HG03045 (cell line): ENCODE results near the gene DEF6.

Experiments
- ATAC-seq: cut with Tn5 transposase; IDR thresholded peaks from one replicate; pipeline ENCODE4 v1.9.1; 2021; ENCODE audit warnings: mild to moderate bottlenecking, moderate library complexity; ENCODE audit not compliant: unreplicated experiment

DEF6 gene, protein sequence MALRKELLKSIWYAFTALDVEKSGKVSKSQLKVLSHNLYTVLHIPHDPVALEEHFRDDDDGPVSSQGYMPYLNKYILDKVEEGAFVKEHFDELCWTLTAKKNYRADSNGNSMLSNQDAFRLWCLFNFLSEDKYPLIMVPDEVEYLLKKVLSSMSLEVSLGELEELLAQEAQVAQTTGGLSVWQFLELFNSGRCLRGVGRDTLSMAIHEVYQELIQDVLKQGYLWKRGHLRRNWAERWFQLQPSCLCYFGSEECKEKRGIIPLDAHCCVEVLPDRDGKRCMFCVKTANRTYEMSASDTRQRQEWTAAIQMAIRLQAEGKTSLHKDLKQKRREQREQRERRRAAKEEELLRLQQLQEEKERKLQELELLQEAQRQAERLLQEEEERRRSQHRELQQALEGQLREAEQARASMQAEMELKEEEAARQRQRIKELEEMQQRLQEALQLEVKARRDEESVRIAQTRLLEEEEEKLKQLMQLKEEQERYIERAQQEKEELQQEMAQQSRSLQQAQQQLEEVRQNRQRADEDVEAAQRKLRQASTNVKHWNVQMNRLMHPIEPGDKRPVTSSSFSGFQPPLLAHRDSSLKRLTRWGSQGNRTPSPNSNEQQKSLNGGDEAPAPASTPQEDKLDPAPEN

DNA sequence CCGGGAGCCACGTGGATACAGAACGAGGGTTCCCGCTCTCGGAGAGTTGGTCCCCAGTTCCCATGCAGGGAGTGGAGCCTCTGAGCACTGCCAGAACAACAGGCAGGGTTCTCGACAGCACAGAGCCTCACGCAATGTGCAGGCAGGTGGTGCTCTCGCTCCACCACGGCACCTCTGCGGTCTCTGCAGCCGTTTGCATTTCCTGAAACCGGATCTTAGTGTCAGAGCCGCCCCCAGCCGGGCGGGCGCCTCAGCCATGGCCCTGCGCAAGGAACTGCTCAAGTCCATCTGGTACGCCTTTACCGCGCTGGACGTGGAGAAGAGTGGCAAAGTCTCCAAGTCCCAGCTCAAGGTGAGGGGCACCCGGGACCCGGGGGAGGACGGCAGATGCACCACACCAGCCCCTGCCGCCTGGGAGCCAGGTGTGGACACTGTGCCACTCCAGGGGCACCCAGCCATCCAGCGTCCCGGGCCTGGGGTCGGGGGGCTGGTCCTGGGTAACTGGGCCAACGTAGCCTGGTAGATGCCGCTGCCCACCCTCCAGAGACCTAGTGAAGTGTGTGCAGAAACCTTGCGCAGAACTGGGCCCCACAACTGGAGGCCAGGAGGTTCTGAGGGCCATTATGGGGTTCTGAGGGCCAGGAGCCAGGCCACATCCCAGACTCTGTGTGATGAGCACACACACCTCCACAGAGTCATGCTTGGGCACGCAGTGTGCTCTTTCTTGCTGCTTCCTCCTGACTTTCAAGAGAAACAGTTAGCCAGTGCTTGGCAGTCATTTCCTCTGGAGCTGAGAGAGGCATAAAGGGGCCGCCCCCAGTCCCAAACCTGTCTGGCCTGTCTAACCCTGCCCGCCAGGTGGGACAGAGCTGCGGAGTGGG is at the start of gene DEF6:
Gene DEF6, plus strand, starts transcription at position 218 of the 881 bp plus-strand sequence. Its CDS starts 39 bp downstream, at position 257.
- ATAC-seq: peak; percentile 86

DNA sequence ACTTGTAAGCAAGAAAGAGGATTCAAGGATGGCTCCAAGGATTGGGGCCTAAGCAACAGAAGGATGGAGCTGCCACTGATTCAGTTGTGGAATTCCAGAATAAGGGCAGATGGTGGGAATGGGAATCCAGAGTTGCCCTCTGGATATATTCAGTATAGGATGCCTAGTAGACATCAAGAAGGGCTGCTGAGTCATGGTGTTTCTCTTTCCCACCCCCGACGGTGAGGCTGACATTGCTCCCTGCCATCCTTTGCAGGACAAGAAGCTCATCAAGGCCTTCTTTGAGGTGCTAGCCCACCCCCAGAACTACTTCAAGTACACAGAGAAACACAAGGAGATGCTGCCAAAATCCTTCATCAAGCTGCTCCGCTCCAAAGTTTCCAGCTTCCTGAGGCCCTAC is 49.3 kb upstream of the DEF6 start:
- ATAC-seq: no peak

DNA sequence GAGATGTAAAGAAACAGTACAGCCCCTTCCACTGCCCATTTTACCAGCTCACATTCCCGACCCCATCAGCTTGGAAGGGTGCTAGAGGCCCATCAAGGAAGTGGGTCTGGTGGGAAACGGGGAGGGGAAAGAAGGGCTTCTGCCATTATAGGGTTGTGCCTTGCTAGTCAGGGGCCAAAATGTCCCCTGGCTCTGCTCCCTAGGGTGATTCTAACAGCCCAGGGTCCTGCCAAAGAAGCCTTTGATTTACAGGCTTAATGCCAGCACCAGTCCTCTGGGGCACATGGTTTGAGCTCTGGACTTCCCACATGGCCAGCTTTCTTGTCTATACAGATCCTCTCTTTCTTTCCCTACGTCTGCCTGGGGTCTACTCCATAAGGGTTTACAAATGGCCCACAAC is 48.7 kb upstream of the DEF6 start:
- no peak for ATAC-seq

DNA sequence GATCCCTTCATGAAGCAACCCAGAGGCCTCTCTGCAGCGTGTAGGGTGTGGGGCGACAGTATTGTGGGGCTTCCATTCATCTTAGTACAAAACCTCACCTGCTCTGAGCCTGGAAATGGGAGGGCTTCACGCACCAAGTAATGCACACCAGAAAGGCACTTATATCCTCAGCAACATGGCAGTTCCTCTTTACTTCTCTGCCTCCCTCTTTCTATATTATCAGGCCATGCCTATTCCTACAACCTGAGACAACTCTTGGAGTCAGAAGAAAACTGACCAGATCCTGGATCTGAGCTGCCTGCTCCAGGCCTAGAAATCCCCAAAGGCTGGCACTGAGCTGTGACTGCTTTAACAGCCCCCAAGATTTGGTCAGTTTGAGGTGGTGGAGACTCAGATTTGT is 45.7 kb upstream of the DEF6 start:
- no peak for ATAC-seq

DNA sequence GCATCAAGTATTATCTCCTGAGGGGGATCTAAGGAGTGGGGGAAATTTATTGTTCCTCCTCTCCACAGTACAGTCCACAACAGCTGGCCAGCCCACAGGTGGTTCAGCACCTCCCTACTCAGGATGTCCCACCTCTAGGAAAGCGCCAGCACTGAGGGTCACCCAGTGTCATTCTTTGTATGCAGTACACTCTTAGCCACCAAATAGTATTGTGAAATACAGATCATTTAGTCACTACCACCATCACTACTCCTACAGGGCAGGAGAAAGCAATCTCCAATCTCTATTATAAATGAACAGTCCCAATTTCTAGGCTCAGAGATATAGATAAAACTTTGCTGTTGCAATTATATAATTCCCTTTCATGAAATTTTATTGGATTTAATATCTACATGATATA is 44.4 kb upstream of the DEF6 start:
- no peak for ATAC-seq

DNA sequence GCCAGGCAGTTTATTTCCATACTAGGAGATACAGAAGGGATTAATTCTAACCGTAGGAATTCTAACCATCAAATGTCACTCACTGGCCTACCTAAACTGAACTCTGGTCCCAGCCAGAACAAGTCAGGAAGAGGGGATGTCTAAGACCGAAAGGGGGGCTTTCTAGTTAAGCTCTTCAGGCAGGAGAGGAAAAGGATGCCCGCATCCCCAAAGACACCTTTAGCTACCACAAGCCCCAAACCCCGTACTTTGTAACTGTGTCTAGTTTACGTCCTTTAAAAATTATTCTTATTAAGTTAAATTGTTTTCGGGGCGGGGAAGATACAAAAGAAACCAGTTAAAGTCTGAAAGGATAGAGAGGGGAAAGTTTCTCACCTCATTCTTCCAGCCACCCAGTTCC is 39.3 kb upstream of the DEF6 start:
- no peak for ATAC-seq

DNA sequence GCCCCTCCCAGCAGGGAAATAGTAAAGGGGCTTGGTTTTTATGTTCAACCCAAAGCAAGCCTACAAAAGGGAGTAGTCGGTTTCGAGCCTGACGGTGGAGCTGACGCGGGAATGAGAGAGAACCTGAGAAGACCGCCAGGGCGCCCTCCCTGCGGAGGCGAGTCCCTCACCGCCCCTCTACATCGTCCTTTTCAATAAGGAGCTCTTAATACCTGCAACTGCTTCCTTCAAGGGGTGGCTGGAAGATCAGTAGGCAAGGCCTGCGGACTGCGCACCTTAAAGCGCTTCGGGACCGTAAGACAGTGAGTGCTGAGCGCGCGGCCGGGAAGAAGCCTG is 38.8 kb upstream of the DEF6 start:
- peak; percentile 13 for ATAC-seq

DNA sequence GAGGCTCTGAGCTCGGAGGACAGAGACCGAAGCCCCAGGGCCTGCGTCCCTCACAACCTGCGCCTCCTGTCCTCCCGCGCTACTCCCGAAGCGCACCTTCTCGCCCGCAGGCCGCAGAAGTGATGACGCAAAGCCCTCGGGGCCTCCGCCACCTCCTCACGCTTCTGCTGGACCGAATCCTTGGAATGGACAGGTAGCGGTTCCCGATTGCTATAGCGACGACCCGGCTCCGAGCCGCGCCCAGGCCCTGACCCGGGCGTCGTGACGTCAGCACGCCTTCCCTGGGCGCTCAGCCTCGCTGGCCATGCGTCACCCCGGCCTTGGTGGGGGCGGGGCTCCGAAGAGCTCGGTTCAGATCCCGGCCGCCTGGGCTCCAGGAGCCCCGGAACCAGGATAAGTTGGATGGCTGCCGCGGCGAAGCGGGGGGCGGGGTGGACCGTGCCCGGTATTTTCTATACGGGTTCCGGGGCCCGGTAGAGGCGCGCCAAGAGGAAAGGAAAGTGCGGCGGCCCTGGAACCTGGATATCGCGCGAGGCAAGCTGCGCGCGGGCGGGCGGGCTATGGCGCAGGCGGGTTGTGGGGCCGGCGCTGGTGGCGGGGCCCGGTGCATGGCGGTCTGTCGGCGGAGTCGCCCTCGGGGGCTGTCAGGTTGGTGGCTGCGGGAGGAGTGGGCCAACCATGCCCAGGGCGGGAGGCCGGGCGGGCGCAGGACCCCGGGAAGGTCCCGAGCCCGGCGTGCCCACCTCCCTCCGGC is 38.2 kb upstream of the DEF6 start, which contains the start of gene ZNF76:
Gene ZNF76, plus strand, starts transcription at position 542 of the 754 bp plus-strand sequence. CDS start 21,417 bp downstream, outside the sequence.
- peak; percentile 85 for ATAC-seq

DNA sequence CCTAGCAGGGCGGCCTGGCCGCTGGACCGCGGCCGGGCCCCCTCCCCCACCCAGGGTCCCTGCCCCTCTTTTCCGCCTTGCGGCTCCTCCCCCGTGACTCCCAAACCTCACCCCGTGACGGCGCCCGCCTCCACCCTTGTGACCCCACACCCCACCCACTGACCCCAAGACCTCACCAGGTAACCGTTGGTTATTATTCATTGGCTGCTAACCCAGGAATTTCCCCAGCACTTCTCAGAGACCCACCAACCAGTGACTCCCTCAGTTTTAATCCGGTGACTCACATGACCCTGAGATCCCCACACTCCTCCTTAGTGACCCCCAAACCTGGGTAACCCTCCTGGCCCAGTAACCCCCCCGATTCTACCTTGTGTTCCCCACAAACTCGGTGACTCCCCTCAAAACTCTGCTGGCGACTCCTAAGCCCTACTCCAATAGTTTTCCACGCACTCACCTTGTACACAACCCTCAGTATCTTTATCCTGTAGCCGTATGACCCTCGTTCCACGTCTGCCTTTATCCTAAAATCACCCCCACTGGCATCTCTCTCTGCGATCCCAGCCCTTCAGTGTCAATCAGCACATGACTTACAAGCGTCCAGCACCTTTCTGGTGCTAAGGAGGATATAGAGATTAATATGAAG is 37.5 kb upstream of the DEF6 start:
- peak; percentile 39 for ATAC-seq

DNA sequence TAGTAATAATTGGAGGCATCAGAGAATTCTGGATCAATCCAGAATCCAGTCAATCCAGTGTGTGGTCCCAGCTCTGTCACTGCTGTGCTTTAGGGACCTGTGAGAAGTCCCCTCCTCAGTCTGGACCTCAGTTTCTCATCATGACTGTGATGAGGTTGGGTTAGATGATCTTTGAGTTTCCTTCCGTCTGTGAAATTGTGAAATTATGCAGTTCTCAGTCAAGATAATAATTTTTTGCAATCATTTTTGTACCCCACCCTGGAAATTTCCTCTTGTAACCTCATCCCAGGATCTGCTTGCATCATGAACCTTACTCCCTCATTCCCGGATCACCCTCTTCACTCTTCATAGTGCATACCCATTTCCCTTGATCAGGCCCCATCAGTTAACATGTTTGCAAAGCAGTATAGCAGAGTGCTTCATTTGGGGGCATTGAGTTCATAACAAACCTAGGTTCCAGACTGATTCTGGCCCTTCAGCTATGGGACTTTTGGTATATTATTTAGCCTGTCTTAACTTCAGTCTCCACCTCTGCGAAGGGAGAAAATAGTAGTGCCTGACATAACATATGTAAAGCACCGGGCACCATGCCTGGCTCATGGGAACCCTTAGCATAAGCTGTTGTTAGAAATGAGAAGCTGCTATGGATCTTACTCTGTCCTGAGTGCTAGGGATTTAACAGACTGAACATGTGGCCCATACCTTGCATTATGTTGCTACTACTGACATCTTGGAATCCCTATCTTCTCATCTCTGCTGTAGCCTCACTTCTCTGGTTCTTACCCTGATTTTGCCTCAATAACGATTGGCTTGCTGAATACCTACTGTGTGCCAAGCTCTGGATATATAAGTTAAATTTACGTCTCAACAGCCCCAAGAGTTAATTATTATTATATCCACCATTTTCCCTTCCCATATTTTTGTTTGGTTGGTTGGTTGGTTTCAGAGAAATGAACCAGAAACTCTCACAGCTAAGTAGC is 36.7 kb upstream of the DEF6 start:
- no peak for ATAC-seq

DNA sequence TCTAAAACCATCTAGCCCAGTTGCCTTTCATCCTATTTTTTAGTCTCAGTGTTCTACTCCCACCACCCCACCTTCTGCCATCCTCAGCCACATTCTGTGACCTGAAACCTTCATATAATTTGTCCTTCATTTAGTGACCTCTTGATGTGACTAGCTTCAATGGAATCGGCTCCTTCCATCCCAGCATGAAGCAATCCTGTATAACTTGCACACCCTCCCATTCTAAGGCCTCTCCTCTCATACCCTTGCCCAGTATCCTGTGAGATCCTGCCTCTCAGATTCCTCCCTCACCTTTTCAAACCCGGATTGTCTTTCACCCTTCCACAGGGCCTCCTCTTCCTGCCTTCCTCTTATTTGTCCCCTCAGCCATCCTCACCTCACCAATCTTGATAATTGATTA is 35.0 kb upstream of the DEF6 start:
- no peak for ATAC-seq

DNA sequence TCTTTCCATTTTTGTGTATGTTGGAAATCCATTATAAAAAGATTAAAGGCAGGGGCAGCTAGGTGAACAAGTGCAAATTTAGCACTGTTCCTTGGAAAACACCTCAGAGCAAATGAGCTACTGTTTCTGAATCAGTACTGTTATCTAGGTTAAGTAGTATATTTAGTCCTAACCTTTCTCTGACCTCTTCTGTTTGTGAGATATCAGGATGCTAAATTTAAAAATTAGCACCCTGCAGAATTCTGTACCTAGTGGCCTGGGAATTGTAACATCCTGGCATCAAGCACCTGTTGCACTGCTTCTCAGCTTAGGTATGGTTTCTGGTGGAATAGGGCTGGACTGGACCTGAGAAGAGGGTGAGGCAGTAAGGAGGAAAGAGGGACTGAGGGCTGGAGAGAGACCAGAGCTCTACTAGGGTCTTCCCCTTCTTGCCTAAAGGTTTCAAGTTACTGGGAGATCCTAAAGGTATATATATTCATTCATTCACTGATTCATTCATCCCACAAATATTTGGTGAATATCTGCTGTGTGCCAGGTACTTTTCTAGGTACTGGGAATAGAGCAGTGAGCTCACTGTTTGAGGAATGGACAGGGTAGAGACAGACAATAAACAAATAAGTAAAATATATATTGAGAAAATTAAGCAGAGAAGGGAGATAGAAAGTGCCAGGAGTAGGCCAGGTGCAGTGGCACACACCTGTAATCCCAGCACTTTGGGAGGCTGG is 32.9 kb upstream of the DEF6 start:
- no peak for ATAC-seq

DNA sequence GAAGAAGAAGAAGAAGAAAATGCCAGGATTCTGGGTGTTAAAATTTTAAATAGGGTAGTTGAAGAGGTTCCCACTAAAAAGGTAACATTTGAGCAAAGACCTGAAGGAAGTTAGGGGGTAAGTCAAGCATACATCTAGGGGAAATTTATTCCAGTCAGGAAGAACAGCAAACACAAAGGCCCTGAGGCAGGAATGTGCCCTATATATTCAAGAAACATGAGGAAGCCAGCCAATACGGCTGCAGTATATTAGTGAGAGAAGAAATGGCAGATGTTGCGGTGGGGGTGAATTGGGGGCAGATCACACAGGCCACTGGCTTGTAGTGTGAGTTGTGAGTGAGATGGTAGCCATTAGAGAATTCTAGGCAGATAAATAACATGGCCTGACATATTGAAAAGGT is 32.1 kb upstream of the DEF6 start:
- ATAC-seq: no peak

DNA sequence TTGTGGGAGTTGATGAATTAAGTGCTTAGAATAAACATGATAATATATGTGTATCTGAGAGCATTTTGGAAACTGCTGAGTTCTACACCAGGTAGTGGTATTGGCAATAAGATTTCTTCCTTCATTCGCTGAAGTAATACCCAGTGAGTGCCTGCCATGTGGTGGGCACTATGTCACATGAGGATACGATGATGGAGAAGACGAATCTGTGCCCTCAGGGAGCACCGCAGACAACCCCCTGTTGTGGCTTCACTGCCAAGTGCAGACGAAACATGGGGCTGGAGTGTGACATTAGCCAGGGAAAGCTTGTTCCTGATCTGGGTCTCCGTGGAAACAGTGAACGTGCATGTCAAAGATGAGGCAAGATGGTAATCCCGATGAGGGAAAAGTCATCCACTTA is 30.2 kb upstream of the DEF6 start:
- ATAC-seq: no peak

DNA sequence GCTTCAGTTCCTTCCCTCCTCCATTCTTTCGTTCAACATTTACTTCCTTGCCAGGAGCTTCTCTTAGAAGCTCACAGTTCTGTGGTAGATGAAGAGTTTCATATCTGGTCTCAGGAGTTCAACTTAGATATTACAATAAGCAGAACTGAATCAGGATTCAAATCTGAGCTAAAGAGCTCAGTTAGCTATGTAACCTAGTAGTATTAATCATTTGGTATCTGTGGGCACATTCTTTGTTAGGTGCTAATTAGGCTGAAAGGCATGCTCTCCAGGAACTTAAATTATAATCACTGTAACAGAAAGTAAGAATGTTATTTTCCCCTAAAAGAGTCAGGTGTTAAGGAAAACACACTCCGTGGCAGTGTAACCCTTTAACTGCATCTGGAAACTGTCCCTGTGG is 29.7 kb upstream of the DEF6 start:
- ATAC-seq: no peak

DNA sequence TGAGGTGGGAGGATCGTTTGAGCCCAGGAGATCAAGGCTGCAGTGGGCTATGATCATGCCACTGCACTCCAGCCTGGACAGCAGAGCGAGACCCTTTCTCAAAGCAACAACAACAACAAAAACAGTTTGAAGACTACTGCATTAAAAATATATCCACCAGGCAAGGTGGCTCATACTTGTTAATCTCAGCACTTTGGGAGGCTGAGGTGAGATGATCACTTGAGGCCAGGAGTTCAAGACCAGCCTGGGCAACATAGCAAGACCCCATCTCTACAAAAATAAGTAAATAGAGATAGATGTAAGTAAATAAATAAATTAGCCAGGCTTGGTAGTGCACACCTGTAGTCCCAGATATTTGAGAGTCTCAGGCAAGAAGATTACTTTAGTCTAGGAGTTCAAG is 25.6 kb upstream of the DEF6 start:
- no peak for ATAC-seq

DNA sequence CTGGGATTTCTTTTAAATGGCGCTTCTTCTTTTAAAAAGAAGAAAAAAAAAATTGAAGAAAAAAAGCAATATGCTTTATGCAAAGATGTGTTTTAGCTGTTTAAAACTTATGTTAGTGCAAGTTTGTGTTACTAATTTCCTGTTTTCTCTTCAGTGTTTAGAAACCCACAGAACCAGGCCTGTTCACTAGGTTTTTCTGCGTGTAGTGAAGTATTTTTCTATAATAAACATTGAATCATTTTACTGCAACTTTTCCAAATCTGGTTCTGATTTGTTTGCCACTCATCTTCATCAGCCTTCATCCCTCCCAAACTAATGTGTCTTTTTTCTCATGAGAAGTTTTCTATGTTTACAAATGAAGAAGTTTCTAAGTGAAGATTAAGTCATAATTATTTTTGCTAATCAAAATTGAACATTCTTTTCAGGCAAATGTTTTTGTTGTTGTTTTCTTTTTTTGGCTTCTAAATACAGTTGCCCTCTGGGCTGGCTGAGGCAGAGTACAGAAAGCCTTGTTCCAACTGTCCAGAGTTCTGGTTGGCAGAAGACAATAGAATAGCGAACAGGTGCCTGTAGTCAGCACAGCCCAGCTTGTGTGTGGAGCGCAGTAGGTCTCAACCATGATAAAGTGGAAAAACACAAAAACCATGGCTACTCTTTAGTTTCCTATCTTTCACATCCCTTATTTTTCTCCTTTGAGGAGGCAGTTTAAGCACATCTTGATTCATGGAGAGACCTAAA is 23.6 kb upstream of the DEF6 start:
- ATAC-seq: no peak

DNA sequence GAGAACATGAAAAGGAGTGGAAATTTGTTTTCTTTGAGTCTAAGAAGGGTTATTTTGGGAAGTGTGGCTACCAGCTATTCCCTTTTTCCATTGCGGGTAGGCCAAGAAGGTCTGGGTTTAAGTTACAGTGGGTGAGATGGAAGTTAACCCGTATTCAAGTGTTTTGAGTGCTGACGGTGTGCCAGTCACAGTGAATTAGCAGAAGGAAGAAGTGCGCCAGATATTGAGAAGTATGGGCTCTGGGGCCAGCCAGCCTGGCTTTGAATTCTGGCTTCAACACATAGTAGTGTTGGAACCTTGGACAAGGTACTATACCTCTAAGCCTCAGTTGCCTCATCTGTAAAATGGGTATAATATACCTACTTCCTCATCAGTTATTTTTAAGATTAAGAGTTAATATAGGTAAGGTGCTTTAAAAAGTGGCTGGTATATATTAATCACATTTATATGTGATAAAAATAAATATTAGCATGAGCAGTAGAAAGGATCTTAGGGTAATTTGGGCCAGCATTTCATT is 21.8 kb upstream of the DEF6 start:
- no peak for ATAC-seq
